Transverse colon (tissue), 4 donors: ENCODE data around the gene STYK1. TPM values are rescaled to one million over a fixed set of nuclear protein-coding genes. Genes with fewer than 3 reads are reported as not detected.

Experiments
- DNase-seq: peaks from one replicate; pipeline ENCODE4 v3.0.0-alpha.2; 2019
- H3K27ac ChIP-seq, 4 donors: fragments of 200-600 bp; sonication (generic); 2 replicates each; pipeline ENCODE4 v1.5.1; 2016 to 2018; ENCODE audit warnings: inconsistent platforms in 4 of 4
- H3K27me3 ChIP-seq: fragments of 200-600 bp; sonication (generic); 2 replicates; pipeline ENCODE4 v1.5.1; 2017; ENCODE audit warnings: inconsistent platforms
- H3K36me3 ChIP-seq, 4 donors: fragments of 200-600 bp; sonication (generic); 2 replicates each; pipeline ENCODE4 v1.5.1; 2017 to 2019; ENCODE audit warnings: inconsistent platforms in 4 of 4
- H3K4me1 ChIP-seq, 4 donors: fragments of 200-600 bp; sonication (generic); 2 replicates each; pipeline ENCODE4 v1.5.1; 2017 to 2020; ENCODE audit warnings: inconsistent platforms in 4 of 4
- H3K4me3 ChIP-seq, 4 donors: fragments of 200-600 bp; sonication (generic); 1 replicate in 1 of 4; 2 replicates in 3 of 4; pipeline versions ENCODE4 v1.5.1 to v1.6.1; 2017 to 2019; ENCODE audit warnings: inconsistent platforms in 4 of 4
- H3K9me3 ChIP-seq, 2 donors: fragments of 200-600 bp; sonication (generic); 2 replicates each; pipeline ENCODE4 v1.5.1; 2017 to 2019; ENCODE audit warnings: inconsistent platforms in 2 of 2
- CTCF ChIP-seq, 5 experiments: fragments of 200-600 bp in 3 of 5; fragments of 450-650 bp in 2 of 5; sonication (generic) in 3 of 5; IDR thresholded peaks; 1 replicate in 2 of 5; 2 replicates in 3 of 5; pipeline ENCODE4 v1.5.1; 2016 to 2017; ENCODE audit warnings: antibody characterized with exemption in 5 of 5, inconsistent platforms in 3 of 5, mild to moderate bottlenecking in 2 of 5, moderate library complexity in 1 of 5
- EP300 ChIP-seq: sonication (generic); formaldehyde crosslinking; IDR thresholded peaks from one replicate; pipeline ENCODE4 v1.6.1; 2017; ENCODE audit warnings: antibody characterized with exemption, low read depth
- POLR2A ChIP-seq: fragments of 450-650 bp; IDR thresholded peaks from one replicate; pipeline ENCODE4 v1.6.1; 2016; ENCODE audit warnings: antibody characterized with exemption, mild to moderate bottlenecking, moderate library complexity
- POLR2AphosphoS5 ChIP-seq, 3 donors: sonication (generic); formaldehyde crosslinking; IDR thresholded peaks; one replicate each; pipeline ENCODE4 v1.6.1; 2016; ENCODE audit warnings: antibody characterized with exemption in 3 of 3
- WGBS, 2 donors: methylation state at CpG; one replicate each; pipeline ENCODE4 v1.1.5; 2018; ENCODE audit warnings: low coverage in 1 of 2; 5-methylcytosine and 5-hydroxymethylcytosine counted together
- in situ Hi-C, 4 donors: fragments of 200-750 bp; cut with MboI; loops; one replicate each; pipeline versions ENCODE4 v1.15.0 to v1.15.1; 2017; ENCODE audit warnings: low sequenced_read_pairs in 3 of 4, low pct_ligation_motif_present in 1 of 4, low pct_unique_long_range_greater_than_20kb in 1 of 4
- intact Hi-C: fragments of 100-400 bp; cut with DNase I; formaldehyde crosslinking; loops from one replicate; pipeline ENCODE4 v1.15.1; 2023; ENCODE audit warnings: low total_unique reads
- total RNA-seq, 4 donors: library from RNA; depleted of rRNA; stranded (reverse); fragments of >200 nt; gene quantifications; one replicate each; pipeline ENCODE4 v1.1.0, GENCODE V29; 2016

Gene STYK1
- total RNA-seq, result 10 to 100 TPM in 3 of 4 donors, 1 to 10 TPM in 1; 8.4 to 41.6 (median 19.2) TPM

- peaks cover 14% of the 10 kb centered on the region for H3K27me3 ChIP-seq
- H3K36me3 ChIP-seq, result no peaks in the 10 kb centered on the region
- peak; percentile 90 for DNase-seq
- no peak for TF ChIP-seq EP300
- TF ChIP-seq POLR2A, result peak; percentile 84
- peak; percentile 82 to 95 (median 86) for TF ChIP-seq CTCF (IDR thresholded peaks at IDR 0.05)
- TF ChIP-seq POLR2AphosphoS5 (IDR thresholded peaks at IDR 0.05), result peak in 2 of 3 donors; percentile 86 to 88
- H3K27ac ChIP-seq, result peak within 1 kb of the TSS; percentile 77 to 86 (median 83)
- H3K4me3 ChIP-seq, result peak within 1 kb of the TSS; percentile 7 to 56 (median 36)
- H3K9me3 ChIP-seq, result no peaks in the 10 kb centered on the region
- in situ Hi-C loops, result no loop called here
- WGBS, 2 donors, result 6 to 15% methylated on average over 5 to 23 of the region's 35 CpGs
- intact Hi-C loops, result no loop called here
- H3K4me1 ChIP-seq, result peaks cover 0 to 14% (median 1%) of the 10 kb centered on the region in 4 donors
Observed at GRCh38 chr12:10673659-10674384, at the start of gene STYK1. Gene STYK1, minus strand, starts transcription at chr12:10674052. Its CDS starts 39,434 bp downstream, at chr12:10634618.

GRCh38 chr12:10722905-10723746 lies 49.3 kb upstream of the STYK1 start, which contains the start of gene YBX3:
Gene YBX3, minus strand, starts transcription at chr12:10723323. Its CDS starts 212 bp downstream, at chr12:10723111.
- TF ChIP-seq POLR2A (peak; percentile 24), EP300 (no peak), POLR2AphosphoS5 (IDR thresholded peaks at IDR 0.05) (peak; percentile 69 to 88 (median 78))
- in situ Hi-C loops (no loop called here), intact Hi-C loops (no loop called here)
- Histone ChIP-seq H3K4me3 (peak within 1 kb of the TSS; percentile 82 to 96 (median 88)), H3K27me3 (no peaks in the 10 kb centered on the region), H3K4me1 (peaks cover 20 to 46% (median 41%) of the 10 kb centered on the region in 4 donors), H3K9me3 (no peaks in the 10 kb centered on the region), H3K27ac (peak within 1 kb of the TSS; percentile 96 to 98 (median 98)), H3K36me3 (no peaks in the 10 kb centered on the region)
- DNase-seq, result peak; percentile 88
- 1% methylated on average over 64 of the region's 95 CpGs; no CpG with 5 or more reads in 1 of the 2 donors for WGBS, 2 donors

GRCh38 chr12:10722502-10722904 lies 48.7 kb upstream of the STYK1 start:
- H3K36me3 ChIP-seq, result no peaks in the 10 kb centered on the region
- TF ChIP-seq EP300 (no peak), POLR2A (no peak), CTCF (IDR thresholded peaks at IDR 0.05) (peak; percentile 18 to 63 (median 27)), POLR2AphosphoS5 (IDR thresholded peaks at IDR 0.05) (peak in 1 of 3 donors; percentile 28)
- intact Hi-C loops (no loop called here), in situ Hi-C loops (no loop called here)
- peak overlapping the region; percentile 82 to 96 (median 88) for H3K4me3 ChIP-seq
- H3K27ac ChIP-seq, result peak overlapping the region; percentile 96 to 98 (median 98)
- no peaks in the 10 kb centered on the region for H3K9me3 ChIP-seq
- no peaks in the 10 kb centered on the region for H3K27me3 ChIP-seq
- peak; percentile 43 for DNase-seq
- peaks cover 20 to 52% (median 46%) of the 10 kb centered on the region in 4 donors for H3K4me1 ChIP-seq
- 0 to 6% methylated on average over 3 to 15 of the region's 36 CpGs for WGBS, 2 donors

GRCh38 chr12:10721651-10722501 lies 48.0 kb upstream of the STYK1 start:
- Histone ChIP-seq H3K4me1 (peaks cover 20 to 58% (median 52%) of the 10 kb centered on the region in 4 donors), H3K27me3 (no peaks in the 10 kb centered on the region), H3K4me3 (peak overlapping the region; percentile 82 to 96 (median 88)), H3K27ac (peak overlapping the region; percentile 96 to 98 (median 98)), H3K9me3 (no peaks in the 10 kb centered on the region), H3K36me3 (no peaks in the 10 kb centered on the region)
- intact Hi-C loops, result no loop called here
- WGBS, 2 donors, result 2 to 5% methylated on average over 17 to 26 of the region's 26 CpGs
- DNase-seq, result peak; percentile 88
- in situ Hi-C loops, result no loop called here
- no peak for TF ChIP-seq CTCF (IDR thresholded peaks at IDR 0.05)
- TF ChIP-seq EP300, result peak; percentile 97
- TF ChIP-seq POLR2AphosphoS5 (IDR thresholded peaks at IDR 0.05), result peak; percentile 87 to 94 (median 93)
- TF ChIP-seq POLR2A, result peak; percentile 40
